Gastrocnemius medialis (tissue), 4 donors: Measurements from ENCODE around the gene CEBPG. TPM values are rescaled to one million over a fixed set of nuclear protein-coding genes. Genes with fewer than 3 reads are reported as not detected.
A peak's percentile ranks its signal among the peaks of the same experiment; 100 is the strongest.

Source experiments
- ATAC-seq, 2 donors: fragments of 150-250 bp; one replicate each; pipeline ENCODE4 v1.9.1; 2016
- DNase-seq, 2 donors: peaks; one replicate each; pipeline ENCODE4 v3.0.0-alpha.2; 2019
- H3K27ac ChIP-seq, 4 donors: fragments of 200-600 bp; sonication (generic); 1 replicate in 1 of 4; 2 replicates in 3 of 4; pipeline ENCODE4 v1.5.1; 2016 to 2018; ENCODE audit warnings: mild to moderate bottlenecking in 2 of 4, moderate library complexity in 1 of 4
- H3K27me3 ChIP-seq, 3 donors: fragments of 200-600 bp; sonication (generic) in 2 of 3; 1 replicate in 1 of 3; 2 replicates in 2 of 3; pipeline versions ENCODE4 v1.5.1 to v1.6.0; 2016 to 2019; ENCODE audit warnings: mild to moderate bottlenecking in 1 of 3, moderate library complexity in 1 of 3
- H3K36me3 ChIP-seq, 2 donors: fragments of 200-600 bp; sonication (generic) in 1 of 2; one replicate each; pipeline ENCODE4 v1.5.1; 2017 to 2018
- H3K4me1 ChIP-seq, 2 donors: fragments of 200-600 bp; sonication (generic) in 1 of 2; one replicate each; pipeline ENCODE4 v1.5.1; 2016 to 2017; ENCODE audit warnings: mild to moderate bottlenecking in 2 of 2
- H3K4me3 ChIP-seq, 4 donors: fragments of 200-600 bp; sonication (generic) in 3 of 4; 1 replicate in 1 of 4; 2 replicates in 3 of 4; pipeline ENCODE4 v1.5.1; 2016 to 2019; ENCODE audit warnings: mild to moderate bottlenecking in 2 of 4
- H3K9me3 ChIP-seq, 3 donors: fragments of 200-600 bp; sonication (generic) in 2 of 3; 1 replicate in 1 of 3; 2 replicates in 2 of 3; pipeline ENCODE4 v1.5.1; 2016 to 2019
- CTCF ChIP-seq, 5 experiments: fragments of 450-650 bp in 3 of 5; fragments of 200-600 bp in 2 of 5; sonication (generic) in 2 of 5; IDR thresholded peaks in 4 of 5; conservative IDR thresholded peaks in 1 of 5; 1 replicate in 4 of 5; 2 replicates in 1 of 5; pipeline ENCODE4 v1.5.1; 2016 to 2019; ENCODE audit warnings: antibody characterized with exemption in 5 of 5, mild to moderate bottlenecking in 3 of 5, moderate library complexity in 3 of 5
- POLR2A ChIP-seq, 2 donors: fragments of 450-650 bp; IDR thresholded peaks; one replicate each; pipeline ENCODE4 v1.6.1; 2017; ENCODE audit warnings: antibody characterized with exemption in 2 of 2, mild to moderate bottlenecking in 2 of 2, moderate library complexity in 2 of 2
- in situ Hi-C, 4 donors: fragments of 200-750 bp; cut with MboI; loops; one replicate each; pipeline versions ENCODE4 v1.15.0 to v1.8.0; 2017; ENCODE audit warnings: low sequenced_read_pairs in 4 of 4
- intact Hi-C: fragments of 100-400 bp; cut with DNase I; formaldehyde crosslinking; loops from one replicate; pipeline ENCODE4 v1.15.1; 2023; ENCODE audit warnings: low total_unique reads
- total RNA-seq, 4 donors: library from RNA; depleted of rRNA; stranded (reverse); fragments of >200 nt; gene quantifications; one replicate each; pipeline versions ENCODE4 v1.1.0 to v1.2.3, GENCODE V29; 2016

Gene CEBPG
- total RNA-seq, 4 donors from 2014 or later: 44.2 to 50.1 (median 46.1) TPM

- intact Hi-C loops (no loop called here), in situ Hi-C loops (no loop called here)
- H3K4me3 ChIP-seq: no peak overlapping the region
- no peaks in the 10 kb centered on the region for H3K9me3 ChIP-seq
- ATAC-seq (peak; percentile 44 to 52), DNase-seq (no peak)
- H3K27ac ChIP-seq: peak overlapping the region in 1 of 4 donors; percentile 12
- TF ChIP-seq POLR2A (IDR thresholded peaks at IDR 0.05) (no peak), CTCF (IDR thresholded peaks at IDR 0.05 in 4 of 5, conservative IDR thresholded peaks at IDR 0.05 in 1 of 5) (no peak)
- H3K4me1 ChIP-seq: no peaks in the 10 kb centered on the region
- no peaks in the 10 kb centered on the region for H3K27me3 ChIP-seq
- no peaks in the 10 kb centered on the region for H3K36me3 ChIP-seq
These were observed 29.5 kb upstream of the CEBPG start for GRCh38 chr19:33343859-33344572.

- Histone ChIP-seq H3K27me3 (no peaks in the 10 kb centered on the region), H3K36me3 (no peaks in the 10 kb centered on the region), H3K4me1 (no peaks in the 10 kb centered on the region), H3K9me3 (no peaks in the 10 kb centered on the region), H3K4me3 (no peak overlapping the region), H3K27ac (no peak overlapping the region)
- in situ Hi-C loops: no loop called here
- DNase-seq (no peak), ATAC-seq (no peak)
- intact Hi-C loops: no loop called here
- TF ChIP-seq CTCF (IDR thresholded peaks at IDR 0.05 in 4 of 5, conservative IDR thresholded peaks at IDR 0.05 in 1 of 5) (no peak), POLR2A (IDR thresholded peaks at IDR 0.05) (no peak)
These were observed 29.0 kb upstream of the CEBPG start for GRCh38 chr19:33344573-33344925.

GRCh38 chr19:33345163-33345562 is 28.3 kb upstream of the CEBPG start:
- Histone ChIP-seq H3K27me3 (no peaks in the 10 kb centered on the region), H3K27ac (no peak overlapping the region), H3K4me3 (no peak overlapping the region), H3K4me1 (no peaks in the 10 kb centered on the region), H3K9me3 (no peaks in the 10 kb centered on the region), H3K36me3 (no peaks in the 10 kb centered on the region)
- in situ Hi-C loops: no loop called here
- DNase-seq: no peak
- TF ChIP-seq CTCF (IDR thresholded peaks at IDR 0.05 in 4 of 5, conservative IDR thresholded peaks at IDR 0.05 in 1 of 5): no peak
- no peak for TF ChIP-seq POLR2A (IDR thresholded peaks at IDR 0.05)
- intact Hi-C loops: no loop called here
- no peak for ATAC-seq

- ATAC-seq (no peak), DNase-seq (no peak)
- in situ Hi-C loops (no loop called here), intact Hi-C loops (no loop called here)
- Histone ChIP-seq H3K9me3 (no peaks in the 10 kb centered on the region), H3K4me1 (no peaks in the 10 kb centered on the region), H3K27me3 (peaks cover 0 to 4% (median 0%) of the 10 kb centered on the region in 3 donors), H3K4me3 (no peak overlapping the region), H3K27ac (no peak overlapping the region), H3K36me3 (no peaks in the 10 kb centered on the region)
- TF ChIP-seq CTCF (IDR thresholded peaks at IDR 0.05 in 4 of 5, conservative IDR thresholded peaks at IDR 0.05 in 1 of 5) (no peak), POLR2A (IDR thresholded peaks at IDR 0.05) (no peak)
These were observed 26.8 kb upstream of the CEBPG start for GRCh38 chr19:33346665-33347064.

- Histone ChIP-seq H3K27ac (no peak overlapping the region), H3K4me3 (no peak overlapping the region), H3K9me3 (no peaks in the 10 kb centered on the region), H3K36me3 (no peaks in the 10 kb centered on the region), H3K4me1 (no peaks in the 10 kb centered on the region), H3K27me3 (peaks cover 0 to 4% (median 0%) of the 10 kb centered on the region in 3 donors)
- in situ Hi-C loops: no loop called here
- DNase-seq (no peak), ATAC-seq (no peak)
- intact Hi-C loops: no loop called here
- TF ChIP-seq CTCF (IDR thresholded peaks at IDR 0.05 in 4 of 5, conservative IDR thresholded peaks at IDR 0.05 in 1 of 5) (no peak), POLR2A (IDR thresholded peaks at IDR 0.05) (no peak)
These were observed 26.2 kb upstream of the CEBPG start for GRCh38 chr19:33347300-33347699.
